Omental fat pad (tissue), 4 donors: Measurements from ENCODE around the gene CD164L2. TPM values are rescaled to one million over a fixed set of nuclear protein-coding genes. Genes with fewer than 3 reads are reported as not detected.

Experiments
- ATAC-seq: fragments of 150-250 bp; one replicate; pipeline ENCODE4 v1.9.1; 2016; ENCODE audit warnings: mild to moderate bottlenecking, moderate library complexity; ENCODE audit not compliant: low FRiP score
- DNase-seq: peaks from one replicate; pipeline ENCODE4 v3.0.0-alpha.2; 2019; ENCODE audit warnings: low spot score
- CTCF ChIP-seq, 3 donors: fragments of 450-650 bp; IDR thresholded peaks; one replicate each; pipeline ENCODE4 v1.5.1; 2016 to 2017; ENCODE audit warnings: antibody characterized with exemption in 3 of 3, mild to moderate bottlenecking in 3 of 3, moderate library complexity in 2 of 3
- total RNA-seq, 4 donors: library from RNA; depleted of rRNA; stranded (reverse); fragments of >200 nt; gene quantifications; one replicate each; pipeline ENCODE4 v1.1.0, GENCODE V29; 2016

Gene CD164L2
- total RNA-seq, 4 donors from 2014 or later: not detected

DNA sequence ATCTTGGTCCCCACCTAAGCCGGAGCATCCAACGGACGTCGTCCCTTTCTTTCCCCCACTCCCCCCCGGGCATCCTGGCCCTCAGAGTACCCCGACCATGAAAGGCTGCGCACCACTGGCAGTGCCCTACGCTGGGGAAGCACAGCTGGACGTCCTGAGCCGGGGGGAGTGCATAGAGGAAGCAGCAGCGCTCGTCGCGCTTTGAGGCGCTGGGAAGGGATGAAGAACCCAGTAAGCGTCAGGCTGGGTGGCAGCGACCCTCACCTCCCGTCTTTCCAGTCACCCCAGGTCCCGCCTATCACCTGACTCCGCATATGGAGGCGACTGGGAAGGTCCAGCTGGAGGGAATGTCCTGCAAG lies 22.1 kb downstream of the CD164L2 start:
- ATAC-seq: no peak
- no peak for TF ChIP-seq CTCF (IDR thresholded peaks at IDR 0.05)
- DNase-seq: no peak

DNA sequence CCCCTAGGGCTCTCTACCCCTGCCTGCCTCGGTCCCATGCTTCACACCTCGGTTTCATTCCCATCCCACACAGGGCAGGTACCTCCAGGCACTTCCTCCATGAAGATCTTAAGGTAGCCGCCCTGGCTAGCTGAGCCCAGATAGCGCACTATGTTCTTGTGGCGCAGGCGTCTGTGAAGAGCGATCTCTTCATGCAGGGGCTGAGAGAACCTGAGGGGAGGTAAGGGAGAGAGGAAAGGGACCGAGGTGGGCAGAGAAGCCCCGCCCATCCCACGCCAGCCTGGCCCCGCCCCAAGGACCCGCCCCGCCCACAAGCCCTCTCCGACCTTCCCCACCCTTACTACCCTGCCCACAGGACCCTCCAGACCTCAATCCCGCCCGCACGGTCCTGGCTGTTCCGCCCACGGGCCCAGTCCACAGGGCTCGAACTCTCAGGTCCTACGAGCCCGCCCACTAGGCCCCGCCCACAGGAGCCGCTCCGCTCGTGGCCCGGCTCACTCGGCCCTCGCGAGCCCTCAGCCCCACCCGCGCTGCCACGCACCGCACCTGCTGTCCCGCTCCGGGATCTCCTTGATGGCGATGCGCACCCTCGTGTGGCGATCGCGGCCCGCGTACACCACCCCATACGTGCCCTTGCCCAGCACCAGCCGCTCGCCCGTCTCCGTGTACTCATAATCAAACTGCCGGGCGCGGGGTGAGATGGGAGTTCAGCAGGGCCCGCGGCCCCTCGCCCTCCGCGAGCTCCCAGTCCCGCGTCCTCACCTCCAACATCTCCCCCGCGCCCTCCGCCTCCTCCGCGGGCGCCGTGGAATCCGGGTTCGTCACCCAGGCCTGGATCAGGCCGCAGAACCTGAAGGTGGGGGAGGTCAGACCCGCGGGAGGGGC lies 22.7 kb downstream of the CD164L2 start:
- no peak for TF ChIP-seq CTCF (IDR thresholded peaks at IDR 0.05)
- ATAC-seq (no peak), DNase-seq (no peak)

DNA sequence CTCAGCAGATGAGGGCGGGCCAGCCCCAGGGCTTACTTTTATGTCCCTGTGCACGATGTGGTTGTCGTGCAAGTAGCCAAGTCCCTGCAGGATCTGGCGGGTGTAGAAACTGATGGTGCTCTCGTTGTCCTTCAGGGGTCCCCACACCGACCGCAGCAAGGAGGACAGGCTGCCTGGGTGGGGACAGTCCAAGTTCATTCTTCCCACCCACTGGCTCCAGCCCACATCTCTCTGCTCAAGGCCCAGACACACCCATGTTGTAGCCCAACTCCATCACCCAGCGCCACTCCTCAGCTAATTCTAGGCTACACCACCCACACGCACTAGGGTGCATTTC lies 23.3 kb downstream of the CD164L2 start:
- no peak for TF ChIP-seq CTCF (IDR thresholded peaks at IDR 0.05)
- ATAC-seq (no peak), DNase-seq (no peak)

- TF ChIP-seq CTCF (IDR thresholded peaks at IDR 0.05): no peak
- DNase-seq: no peak
- ATAC-seq: no peak
These were observed 24.2 kb downstream of the CD164L2 start for GRCh38 chr1:27358928-27359313.

GRCh38 chr1:27358038-27358927 lies 24.9 kb downstream of the CD164L2 start:
- no peak for TF ChIP-seq CTCF (IDR thresholded peaks at IDR 0.05)
- ATAC-seq (no peak), DNase-seq (no peak)

DNA sequence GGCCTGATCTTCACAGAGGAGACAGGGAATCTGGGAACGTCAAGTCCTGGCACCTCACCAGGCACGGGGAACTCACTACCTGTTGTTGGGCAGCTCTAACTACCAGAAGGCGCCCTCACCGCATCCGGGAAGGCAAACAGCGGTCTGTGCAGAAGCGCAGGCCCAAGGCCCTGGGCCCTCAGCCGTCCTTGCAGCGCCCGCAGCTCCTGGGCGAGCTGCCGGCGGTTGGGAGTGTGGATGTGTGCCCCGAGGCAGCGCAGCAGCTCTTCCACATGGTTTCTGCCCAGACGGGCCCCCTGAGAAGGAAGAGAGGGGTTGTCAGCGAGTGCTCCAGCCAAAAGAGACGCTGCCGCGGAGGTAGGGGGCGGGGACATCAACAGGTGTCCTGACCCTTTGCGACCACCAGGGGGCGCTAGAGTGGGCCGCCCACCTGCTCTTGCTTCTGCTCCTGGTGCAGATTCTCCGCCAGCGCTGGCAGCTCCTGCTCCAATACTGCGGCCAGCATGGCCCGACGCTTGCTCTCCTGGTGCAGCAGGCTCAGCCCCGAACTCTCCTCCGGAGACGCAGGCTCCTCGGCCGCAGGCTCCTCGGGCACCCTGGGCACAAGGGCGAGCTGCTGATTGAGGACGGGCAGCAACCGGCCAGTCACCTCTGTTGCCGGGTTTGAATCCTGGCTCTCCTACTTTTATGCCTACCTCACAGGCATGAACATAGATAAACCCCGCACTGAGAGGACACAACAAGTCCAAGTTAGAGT lies 25.7 kb downstream of the CD164L2 start:
- ATAC-seq (peak; percentile 51), DNase-seq (no peak)
- TF ChIP-seq CTCF (IDR thresholded peaks at IDR 0.05): peak in 2 of 3 donors; percentile 55 to 90
